Ovary (tissue), 3 donors: ENCODE data around the gene ENTHD1.

Experiments used
- CTCF ChIP-seq, 3 donors: fragments of 450-650 bp in 2 of 3; fragments of 200-600 bp in 1 of 3; IDR thresholded peaks; one replicate each; pipeline versions ENCODE4 v1.5.1 to v1.8.0; 2016 to 2022; ENCODE audit warnings: antibody characterized with exemption in 3 of 3, mild to moderate bottlenecking in 1 of 3
- EP300 ChIP-seq: sonication (generic); formaldehyde crosslinking; IDR thresholded peaks from one replicate; pipeline ENCODE4 v1.6.1; 2017; ENCODE audit warnings: antibody characterized with exemption
- POLR2A ChIP-seq: fragments of 450-650 bp; IDR thresholded peaks from one replicate; pipeline ENCODE4 v1.6.1; 2017; ENCODE audit warnings: antibody characterized with exemption, mild to moderate bottlenecking, moderate library complexity
- donor health status: DM: no; HTN: no; CAD: no.

- no peak for TF ChIP-seq EP300
- no peak for TF ChIP-seq CTCF (IDR thresholded peaks at IDR 0.05)
- TF ChIP-seq POLR2A, result no peak
Measured at GRCh38 chr22:39928536-39929520, 35.3 kb upstream of the ENTHD1 start.
